Embryonic facial prominence (tissue), 1 donor: Measurements from ENCODE around the gene TFCP2L1.

Experiments
- DNase-seq: peaks from one replicate; pipeline ENCODE4 v3.0.0-alpha.2; 2016; ENCODE audit errors: extremely low spot score

Gene TFCP2L1

GRCh38 chr2:121266543-121267106, 18.4 kb downstream of the TFCP2L1 start:
- no peak for DNase-seq

GRCh38 chr2:121263996-121264715, 20.8 kb downstream of the TFCP2L1 start:
- DNase-seq, result no peak

GRCh38 chr2:121260370-121261154, 24.4 kb downstream of the TFCP2L1 start:
- no peak for DNase-seq

- no peak for DNase-seq
Observed at GRCh38 chr2:121258051-121258450, 27.0 kb downstream of the TFCP2L1 start.

DNA sequence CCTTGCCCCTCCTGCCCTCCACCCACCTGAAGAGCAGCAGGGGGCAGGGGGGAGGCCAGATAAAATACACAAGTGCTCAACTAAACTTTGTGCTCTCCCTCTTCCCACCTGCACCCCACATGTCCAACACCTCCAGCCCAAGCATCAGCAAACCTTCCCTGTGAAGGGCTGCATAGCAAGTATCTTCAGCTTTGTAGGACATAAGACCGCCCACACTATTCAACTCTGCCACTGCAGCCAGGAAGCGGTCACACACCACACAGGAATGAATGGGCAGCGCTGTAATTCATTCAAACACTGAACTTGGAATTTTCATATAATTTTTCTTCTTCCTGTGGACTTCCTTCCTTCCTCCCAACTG, 27.5 kb downstream of the TFCP2L1 start:
- DNase-seq, result no peak

DNA sequence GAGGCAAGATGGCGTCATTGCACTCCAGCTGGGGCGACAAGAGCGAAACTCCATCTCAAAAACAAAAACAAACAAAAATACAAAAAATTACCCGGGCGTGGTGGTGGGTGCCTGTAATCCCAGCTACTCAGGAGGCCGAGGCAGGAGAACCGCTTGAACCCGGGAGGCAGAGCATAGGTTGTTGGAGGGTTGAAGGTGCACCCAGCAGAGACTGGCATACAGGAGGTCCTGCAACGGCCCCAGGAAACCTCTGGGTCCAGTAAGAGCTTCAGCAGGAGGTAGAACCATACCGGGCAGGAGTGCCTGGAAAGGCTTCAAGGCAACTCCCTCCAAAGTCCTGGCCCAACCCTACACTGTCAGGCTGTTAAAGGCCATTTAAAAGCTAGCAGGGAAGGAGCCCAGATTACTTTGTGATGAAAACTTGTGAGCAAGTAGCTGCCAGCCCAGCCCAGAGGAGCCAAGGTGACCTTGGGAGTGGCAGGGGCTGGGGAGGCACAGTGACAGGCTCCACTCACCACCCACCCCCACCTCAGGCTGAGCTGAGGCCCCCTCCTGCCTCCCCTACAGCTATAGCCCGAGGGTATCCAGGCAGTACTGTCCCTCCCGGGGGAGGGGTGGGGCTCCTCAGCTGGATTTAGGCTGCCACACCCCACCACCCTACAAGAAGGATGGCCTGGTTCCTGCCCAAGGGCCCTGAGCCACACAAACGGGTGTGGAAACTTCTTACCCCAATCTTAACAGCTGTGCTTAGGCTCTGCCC, 28.1 kb downstream of the TFCP2L1 start:
- DNase-seq, result no peak

DNA sequence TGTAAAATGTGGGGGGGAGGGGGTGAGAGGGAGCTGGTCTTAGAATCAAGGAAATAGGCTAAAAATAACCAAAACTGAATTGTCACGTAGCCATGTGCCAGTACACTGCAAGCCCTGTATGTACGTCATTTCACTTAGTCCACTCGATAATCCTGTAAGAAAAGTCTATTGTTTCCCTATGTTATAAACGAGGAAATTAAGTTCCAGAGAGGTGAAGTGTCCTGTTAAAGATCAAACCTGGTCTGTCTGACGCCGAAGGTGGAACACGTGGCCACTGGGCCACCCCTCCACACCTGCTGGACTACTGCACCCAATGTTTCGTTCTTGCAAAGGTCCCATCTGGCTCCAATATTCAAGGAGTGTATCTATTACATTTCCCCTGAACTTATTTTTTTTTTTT, 29.6 kb downstream of the TFCP2L1 start:
- no peak for DNase-seq

- no peak for DNase-seq
Observed at GRCh38 chr2:121254748-121255147, 30.3 kb downstream of the TFCP2L1 start.

- DNase-seq, result no peak
Observed at GRCh38 chr2:121253674-121254240, 31.2 kb downstream of the TFCP2L1 start.

GRCh38 chr2:121253021-121253673, 31.9 kb downstream of the TFCP2L1 start:
- no peak for DNase-seq

GRCh38 chr2:121251497-121251896, 33.5 kb downstream of the TFCP2L1 start:
- DNase-seq, result no peak

DNA sequence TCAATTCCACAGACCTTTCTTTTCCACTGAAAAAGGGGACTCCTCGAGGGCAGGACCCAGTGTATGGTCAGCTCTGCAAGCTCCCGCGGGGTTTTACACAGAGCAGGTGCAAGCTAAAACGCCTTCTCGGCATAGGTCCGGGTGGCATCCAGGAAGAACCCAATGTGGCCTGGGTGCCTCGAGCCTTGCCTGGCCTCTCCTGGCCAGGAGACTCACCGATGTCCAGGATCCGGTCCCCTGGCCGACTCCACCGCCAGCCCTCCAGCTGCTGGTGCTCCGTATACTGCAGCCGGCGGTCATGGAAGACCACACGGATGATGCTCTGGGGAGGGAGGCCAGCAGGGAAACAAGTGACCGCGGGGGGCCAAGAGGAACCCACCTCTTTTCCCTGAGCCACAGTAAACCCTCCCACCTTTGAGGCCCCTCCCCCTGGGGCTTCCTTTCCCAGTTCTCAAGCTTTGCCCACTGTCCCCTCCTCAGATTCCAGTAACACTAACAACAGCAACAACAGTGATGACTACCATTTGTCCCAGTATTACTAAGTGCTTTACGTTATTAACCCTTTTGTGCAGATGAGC, 36.1 kb downstream of the TFCP2L1 start:
- DNase-seq, result no peak

DNA sequence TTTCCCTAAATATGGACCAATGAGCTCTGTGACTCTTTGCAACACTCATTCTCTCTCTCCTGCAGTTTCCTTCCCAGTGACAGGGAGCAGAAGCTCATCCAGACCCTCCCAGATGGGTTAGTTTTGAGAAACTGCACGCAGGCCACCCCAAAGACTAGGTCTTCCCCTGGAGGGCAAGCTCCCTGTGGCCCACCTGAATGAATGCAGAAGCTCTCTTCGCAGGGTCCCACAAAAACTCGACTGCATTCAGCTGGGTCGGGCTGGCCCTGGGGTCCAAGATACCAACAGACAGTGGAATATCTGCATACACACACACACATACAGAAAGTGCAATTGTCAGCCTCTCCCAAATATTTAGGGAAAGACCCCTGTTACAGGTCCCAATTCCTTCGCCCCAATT, 37.0 kb downstream of the TFCP2L1 start:
- DNase-seq, result no peak

DNA sequence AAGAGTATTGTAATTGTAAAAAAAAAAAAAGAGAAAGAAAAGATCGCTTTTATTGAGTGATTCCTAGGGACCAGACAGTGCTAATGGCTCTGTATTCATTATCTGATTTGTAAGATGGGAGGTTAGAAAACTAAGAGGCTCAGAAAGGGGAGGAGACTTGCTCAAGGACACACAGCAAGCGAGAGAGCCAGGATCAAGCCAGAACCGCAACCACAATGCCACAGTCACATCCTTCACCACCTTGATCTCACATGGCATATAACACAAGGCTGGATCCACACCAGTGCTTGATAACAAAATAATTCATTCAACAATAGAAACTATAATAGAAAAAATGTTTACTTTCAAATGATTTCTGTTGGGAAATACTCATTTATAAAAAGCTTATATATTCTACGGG, 37.5 kb downstream of the TFCP2L1 start:
- no peak for DNase-seq

DNA sequence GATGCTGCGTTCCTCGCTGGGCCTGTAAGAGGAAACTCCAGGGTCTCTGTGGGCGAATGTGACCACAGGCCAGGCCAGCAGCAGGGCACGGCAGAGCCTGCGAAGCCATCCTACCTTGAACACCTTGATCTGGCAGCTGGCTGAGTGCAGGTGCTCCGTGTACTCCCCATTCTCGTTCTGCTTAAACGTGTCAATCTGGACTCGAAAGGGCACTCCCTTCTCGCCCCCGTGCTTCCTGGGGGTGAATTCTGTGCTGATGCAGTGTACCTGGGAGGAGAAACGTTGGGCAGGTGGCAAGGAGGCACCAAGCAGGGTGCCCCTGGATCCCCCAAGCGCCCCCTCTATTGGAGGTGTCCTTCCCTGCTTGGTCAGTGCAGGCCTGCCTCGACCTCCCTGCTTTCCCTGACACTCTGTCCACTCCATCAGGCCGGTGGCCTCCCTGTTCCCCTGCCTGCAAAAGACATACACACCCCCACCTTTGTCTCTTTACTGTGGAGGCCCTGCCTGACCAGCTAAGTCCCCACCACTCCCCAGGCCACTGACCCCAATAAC, 38.2 kb downstream of the TFCP2L1 start:
- DNase-seq, result no peak

DNA sequence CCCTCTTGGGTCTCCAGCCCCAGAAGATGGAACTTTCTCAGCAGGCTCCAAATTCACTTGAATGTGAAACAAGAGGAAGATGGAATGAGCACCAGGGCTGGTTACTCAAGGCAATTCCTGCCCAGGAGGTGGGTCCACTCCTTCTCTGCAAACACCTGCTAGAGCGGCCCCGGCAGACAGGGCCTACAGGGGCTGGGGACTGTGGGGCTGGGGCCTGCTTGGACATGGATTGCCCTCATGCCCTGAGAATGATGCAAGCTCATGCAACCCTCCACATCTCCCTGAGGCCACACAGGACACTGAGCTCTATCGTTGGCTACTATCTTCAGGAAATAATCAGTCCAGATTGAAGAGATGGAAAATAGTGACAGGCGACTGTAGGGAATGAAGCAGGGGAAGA, 39.1 kb downstream of the TFCP2L1 start:
- no peak for DNase-seq

DNA sequence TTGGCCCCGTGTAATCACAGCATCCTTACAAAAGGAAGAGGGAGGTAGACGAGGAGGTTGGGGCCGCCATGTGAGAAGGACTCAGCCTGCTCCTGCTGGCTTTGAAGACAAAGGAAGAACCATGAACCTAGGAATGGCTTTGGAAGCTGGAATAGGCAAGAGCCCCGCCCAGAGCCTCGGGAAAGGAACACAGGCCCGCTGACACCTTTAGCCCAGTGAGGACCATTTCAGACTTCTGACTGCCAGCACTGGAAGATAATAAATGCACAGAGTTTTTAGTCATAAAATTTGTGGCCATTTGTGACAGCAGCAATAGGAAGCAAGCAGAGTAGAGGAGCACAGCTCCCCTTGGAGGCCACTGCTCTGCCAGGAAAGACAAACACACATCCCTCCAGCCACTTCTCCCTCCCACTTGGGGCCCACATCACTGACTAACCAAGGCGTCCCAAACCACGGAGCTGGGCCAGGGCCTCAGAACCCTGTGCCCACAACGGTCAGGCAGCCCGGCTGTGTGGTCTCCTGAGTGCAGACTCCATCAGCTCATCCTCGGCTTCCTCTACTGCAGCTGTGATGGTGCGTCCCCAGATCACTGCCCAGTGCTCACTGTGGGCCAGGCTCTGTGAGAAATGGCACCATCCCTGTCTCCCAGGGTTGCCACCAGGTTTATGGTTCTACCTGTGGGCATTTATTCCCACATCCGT, 39.7 kb downstream of the TFCP2L1 start:
- DNase-seq, result no peak

GRCh38 chr2:121244616-121245015, 40.4 kb downstream of the TFCP2L1 start:
- DNase-seq, result no peak

DNA sequence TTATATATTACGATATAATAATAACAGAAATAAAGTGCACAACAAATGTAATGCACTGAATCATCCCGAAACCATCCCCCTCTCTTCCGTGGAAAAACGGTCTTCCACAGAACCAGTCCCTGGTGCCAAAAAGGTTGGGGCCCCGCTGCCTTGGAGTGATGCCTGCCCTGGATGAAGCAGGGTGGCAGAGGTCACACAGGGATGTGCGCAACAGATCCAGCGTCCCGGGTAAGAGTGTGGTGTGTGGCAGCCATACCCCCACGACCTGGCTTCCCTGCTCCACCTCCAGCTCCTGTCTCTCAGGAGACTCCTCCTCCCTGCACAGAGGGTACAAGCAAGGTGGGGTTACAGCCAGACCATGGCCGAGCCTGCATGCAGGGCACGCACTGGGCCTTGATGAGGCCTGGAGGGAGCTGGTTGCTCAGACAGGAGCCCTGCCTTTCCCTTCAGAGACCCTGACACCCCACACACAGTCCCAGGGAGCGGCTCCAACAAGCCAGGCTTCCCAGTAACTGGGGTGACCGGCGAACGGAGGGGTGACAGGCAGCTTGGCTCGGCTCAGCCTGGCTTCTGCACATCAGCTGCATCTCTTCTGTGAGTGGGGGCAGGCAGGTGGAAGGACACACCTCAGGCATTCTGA, 41.1 kb downstream of the TFCP2L1 start:
- no peak for DNase-seq

DNA sequence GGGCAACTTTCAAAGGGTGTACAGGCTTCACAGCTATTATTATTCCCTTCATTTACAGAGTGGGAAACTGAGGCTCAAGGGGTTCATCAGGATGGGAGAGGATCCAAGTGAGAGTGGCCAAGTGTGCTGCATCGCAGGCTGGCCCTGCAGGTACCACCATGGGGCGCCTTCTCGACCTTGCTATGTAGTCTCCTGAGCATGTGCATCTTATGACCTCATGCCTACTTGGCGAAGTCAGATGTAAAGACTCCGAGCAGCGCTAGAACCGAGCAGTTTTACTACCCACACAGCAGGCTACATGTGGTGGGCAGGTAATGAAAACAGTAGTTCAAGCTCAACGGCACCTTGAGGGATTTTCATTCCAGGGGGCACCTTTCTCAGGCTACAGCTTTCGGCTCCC, 42.0 kb downstream of the TFCP2L1 start:
- no peak for DNase-seq
